Sciatic nerve (tissue), 2 donors: ENCODE data around the gene CRYZL1. TPM values are rescaled to one million over a fixed set of nuclear protein-coding genes. Genes with fewer than 3 reads are reported as not detected.
"Not testable (repeated sequence)": the region's sequence is repeated elsewhere in the genome, so short reads cannot be mapped to it uniquely, and the experiment has no call there.

ENCODE experiments used
- ATAC-seq: fragments of 200-7000 bp; cut with Tn5 transposase; one replicate; pipeline ENCODE4 v1.9.1; 2020; ENCODE audit warnings: mild to moderate bottlenecking, moderate library complexity
- DNase-seq: peaks from one replicate; pipeline ENCODE4 v3.0.0-alpha.2; 2020; ENCODE audit warnings: low spot score
- intact Hi-C: fragments of 100-400 bp; cut with DNase I; formaldehyde crosslinking; loops from one replicate; pipeline ENCODE4 v1.14.2; 2022
- total RNA-seq: library from RNA; stranded (reverse); fragmentation: NEBNext Ultra II Directional; extraction: Animal tissue kit (Norgen Biotek cat#: 25700); gene quantifications from one replicate; pipeline ENCODE4 v1.2.1, GENCODE V29; 2021
- donor health status: DM: no; HTN: no; CAD: no.
- donor health status: DM: no; HTN: no; CAD: no.

Gene CRYZL1
- total RNA-seq, 1 donor from 2014 or later: 59.2 TPM

- no peak for ATAC-seq
- no peak for DNase-seq
- intact Hi-C loops: no loop called here
Observed at GRCh38 chr21:33578214-33578613, 63.3 kb downstream of the CRYZL1 start.

DNA sequence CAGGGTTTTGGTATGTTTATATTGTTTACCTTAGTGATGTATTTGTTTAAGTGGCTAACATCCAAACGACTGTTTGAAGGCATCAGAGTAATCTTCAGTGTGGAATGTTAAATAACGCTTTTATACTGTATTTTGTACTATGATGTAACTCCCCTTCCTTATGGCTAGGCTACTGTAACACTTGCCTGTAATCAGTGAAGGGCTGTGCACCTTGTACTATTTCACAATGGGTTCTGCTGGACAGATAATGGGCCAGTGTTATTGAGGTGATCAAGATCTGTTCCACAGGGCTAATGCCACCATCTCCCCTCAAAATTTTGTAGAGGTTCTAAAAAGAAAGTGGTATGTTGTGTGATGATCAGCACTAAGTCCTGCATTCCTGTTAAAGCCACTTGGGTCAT is 64.8 kb downstream of the CRYZL1 start:
- ATAC-seq, DNase-seq, intact Hi-C loops: not testable (repeated sequence)

DNA sequence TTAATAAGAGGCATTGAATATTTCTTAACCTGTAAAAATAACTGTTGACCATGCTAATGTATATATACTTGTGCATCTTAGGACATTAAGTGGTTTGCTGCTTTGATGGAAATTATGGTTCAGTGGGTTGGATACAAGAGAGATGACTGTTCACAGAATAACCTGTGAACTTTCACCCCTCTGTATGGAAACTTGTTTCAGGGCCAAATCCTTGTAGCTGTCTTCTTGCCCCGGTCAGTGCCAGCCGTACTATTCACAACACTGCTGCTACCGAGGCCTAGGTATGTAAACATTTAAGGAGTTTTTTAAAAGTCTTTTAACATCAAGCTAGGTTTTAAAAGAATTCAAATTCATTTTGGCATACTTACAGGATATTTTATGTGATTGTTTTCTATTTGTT is 69.2 kb downstream of the CRYZL1 start:
- peak; percentile 34 for ATAC-seq
- intact Hi-C loops: no loop called here
- no peak for DNase-seq

- DNase-seq (no peak), ATAC-seq (no peak)
- intact Hi-C loops: no loop called here
Observed at GRCh38 chr21:33569991-33570390, 71.5 kb downstream of the CRYZL1 start.

DNA sequence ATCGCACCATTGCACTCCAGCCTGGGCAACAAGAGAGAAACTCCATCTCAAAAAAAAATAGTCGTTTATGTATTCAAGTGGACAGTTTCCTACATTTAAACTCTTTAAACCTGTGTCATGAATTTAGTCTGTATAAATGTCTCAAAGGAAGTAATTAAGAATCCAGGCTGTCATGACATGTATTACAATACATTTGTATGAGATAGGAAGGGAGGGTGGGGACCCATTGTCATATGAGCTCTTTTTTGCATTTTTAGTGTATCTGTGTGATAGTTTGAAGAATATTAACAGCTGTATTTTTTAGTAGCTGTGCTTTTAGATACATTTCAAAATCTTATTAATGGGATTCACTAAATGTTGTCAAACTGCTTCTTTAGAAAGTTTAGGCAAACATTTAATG is 73.1 kb downstream of the CRYZL1 start:
- intact Hi-C loops: no loop called here
- DNase-seq (no peak), ATAC-seq (no peak)

GRCh38 chr21:33567914-33568313 is 73.6 kb downstream of the CRYZL1 start:
- no peak for ATAC-seq
- intact Hi-C loops: no loop called here
- DNase-seq: no peak

DNA sequence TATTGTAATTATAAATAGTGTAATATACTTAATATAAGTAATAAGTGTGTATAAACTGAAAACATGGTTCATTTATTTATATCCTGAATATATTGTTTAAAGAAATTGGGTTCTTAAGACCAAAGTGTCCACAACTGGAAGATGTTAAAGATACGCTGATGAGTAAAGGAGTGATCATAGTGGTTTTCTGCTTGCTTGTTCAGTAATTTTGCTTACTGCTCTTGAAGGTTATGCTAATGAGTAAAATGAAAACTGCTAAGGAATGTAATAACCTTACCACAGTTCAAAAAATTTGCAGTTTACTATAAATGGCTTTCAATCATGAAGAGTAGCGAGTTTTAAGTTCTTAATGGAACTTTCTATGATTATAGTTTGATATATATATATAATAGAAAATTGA is 75.0 kb downstream of the CRYZL1 start:
- ATAC-seq: no peak
- intact Hi-C loops: no loop called here

GRCh38 chr21:33562389-33562788 is 79.2 kb downstream of the CRYZL1 start:
- DNase-seq: no peak
- ATAC-seq: no peak
- intact Hi-C loops: no loop called here

More for the DNA sequence above, 75.0 kb downstream of the CRYZL1 start:
- DNase-seq: no peak

- intact Hi-C loops: no loop called here
- no peak for DNase-seq
- no peak for ATAC-seq
Observed at GRCh38 chr21:33561373-33561772, 80.2 kb downstream of the CRYZL1 start.

DNA sequence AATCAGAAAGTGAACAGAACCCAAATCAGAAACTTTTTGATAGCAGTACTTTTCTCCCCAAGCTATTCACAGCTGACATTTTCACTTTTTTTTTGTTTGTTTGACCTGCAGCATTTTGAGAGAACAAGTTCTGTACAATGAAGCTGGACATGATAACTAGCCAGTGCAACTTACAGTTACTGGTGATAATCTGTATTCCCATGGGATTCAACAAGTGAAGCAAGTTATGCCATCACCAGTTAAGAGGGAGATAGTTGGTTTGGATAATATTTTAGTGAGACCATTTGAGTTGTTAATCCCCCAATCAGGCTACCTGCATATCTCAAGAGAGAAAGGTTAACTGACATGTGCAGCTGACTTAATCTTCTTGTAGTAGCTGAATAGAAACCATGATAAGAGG is 80.6 kb downstream of the CRYZL1 start:
- no peak for ATAC-seq

GRCh38 chr21:33559813-33560212 is 81.7 kb downstream of the CRYZL1 start:
- DNase-seq (no peak), ATAC-seq (no peak)
- intact Hi-C loops: no loop called here

More for the DNA sequence above, 80.6 kb downstream of the CRYZL1 start:
- intact Hi-C loops: no loop called here
- no peak for DNase-seq

GRCh38 chr21:33558777-33559421 is 82.6 kb downstream of the CRYZL1 start:
- no peak for ATAC-seq
- intact Hi-C loops: no loop called here
- no peak for DNase-seq

- ATAC-seq (no peak), DNase-seq (no peak)
- intact Hi-C loops: no loop called here
Observed at GRCh38 chr21:33557447-33557846, 84.1 kb downstream of the CRYZL1 start.

DNA sequence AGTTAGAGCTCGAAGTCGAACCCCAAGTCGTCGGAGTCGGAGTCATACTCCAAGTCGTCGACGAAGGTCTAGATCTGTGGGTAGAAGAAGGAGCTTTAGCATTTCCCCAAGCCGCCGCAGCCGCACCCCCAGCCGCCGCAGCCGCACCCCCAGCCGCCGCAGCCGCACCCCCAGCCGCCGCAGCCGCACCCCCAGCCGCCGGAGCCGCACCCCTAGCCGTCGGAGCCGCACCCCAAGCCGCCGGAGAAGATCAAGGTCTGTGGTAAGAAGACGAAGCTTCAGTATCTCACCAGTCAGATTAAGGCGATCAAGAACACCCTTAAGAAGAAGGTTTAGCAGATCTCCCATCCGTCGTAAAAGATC is 86.6 kb downstream of the CRYZL1 start:
- DNase-seq: no peak
- intact Hi-C loops: no loop called here
- no peak for ATAC-seq

DNA sequence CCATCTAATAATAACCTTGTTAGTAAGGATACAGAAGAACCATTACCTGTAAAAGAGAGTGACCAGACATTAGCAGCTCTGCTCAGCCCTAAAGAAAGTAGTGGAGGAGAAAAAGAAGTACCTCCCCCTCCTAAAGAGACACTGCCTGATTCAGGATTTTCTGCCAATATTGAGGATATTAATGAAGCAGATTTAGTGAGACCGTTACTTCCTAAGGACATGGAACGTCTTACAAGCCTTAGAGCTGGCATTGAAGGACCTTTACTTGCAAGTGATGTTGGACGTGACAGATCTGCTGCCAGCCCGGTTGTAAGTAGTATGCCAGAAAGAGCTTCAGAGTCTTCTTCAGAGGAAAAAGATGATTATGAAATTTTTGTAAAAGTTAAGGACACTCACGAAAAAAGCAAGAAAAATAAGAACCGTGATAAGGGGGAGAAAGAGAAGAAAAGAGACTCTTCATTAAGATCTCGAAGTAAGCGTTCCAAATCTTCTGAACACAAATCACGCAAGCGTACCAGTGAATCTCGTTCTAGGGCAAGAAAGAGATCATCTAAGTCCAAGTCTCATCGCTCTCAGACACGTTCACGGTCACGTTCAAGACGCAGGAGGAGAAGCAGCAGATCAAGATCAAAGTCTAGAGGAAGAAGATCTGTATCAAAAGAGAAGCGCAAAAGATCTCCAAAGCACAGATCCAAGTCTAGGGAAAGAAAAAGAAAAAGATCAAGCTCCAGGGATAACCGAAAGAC is 87.1 kb downstream of the CRYZL1 start:
- intact Hi-C loops: no loop called here
- DNase-seq: no peak
- ATAC-seq: no peak

DNA sequence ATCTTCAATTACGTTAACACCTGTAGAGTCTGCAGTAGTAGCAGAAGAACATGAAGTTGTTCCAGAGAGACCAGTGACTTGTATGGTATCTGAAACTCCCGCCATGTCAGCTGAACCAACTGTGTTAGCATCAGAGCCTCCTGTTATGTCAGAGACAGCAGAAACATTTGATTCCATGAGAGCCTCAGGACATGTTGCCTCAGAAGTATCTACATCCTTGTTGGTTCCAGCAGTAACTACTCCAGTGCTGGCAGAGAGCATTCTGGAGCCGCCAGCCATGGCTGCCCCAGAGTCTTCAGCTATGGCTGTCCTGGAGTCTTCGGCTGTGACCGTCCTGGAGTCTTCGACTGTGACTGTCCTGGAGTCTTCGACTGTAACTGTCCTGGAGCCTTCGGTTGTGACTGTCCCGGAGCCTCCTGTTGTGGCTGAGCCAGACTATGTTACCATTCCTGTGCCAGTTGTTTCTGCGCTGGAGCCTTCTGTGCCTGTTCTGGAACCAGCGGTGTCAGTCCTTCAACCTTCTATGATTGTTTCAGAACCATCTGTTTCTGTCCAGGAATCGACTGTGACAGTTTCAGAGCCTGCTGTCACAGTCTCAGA is 88.4 kb downstream of the CRYZL1 start:
- no peak for ATAC-seq
- intact Hi-C loops: no loop called here
- DNase-seq: no peak

GRCh38 chr21:33552093-33552998 is 89.2 kb downstream of the CRYZL1 start:
- peak; percentile 31 for ATAC-seq
- intact Hi-C loops: no loop called here
- no peak for DNase-seq

- intact Hi-C loops: no loop called here
- ATAC-seq: no peak
- no peak for DNase-seq
Observed at GRCh38 chr21:33551664-33552063, 89.9 kb downstream of the CRYZL1 start.
